ENCODE data around the gene DMPK. TPM values are rescaled to one million over a fixed set of nuclear protein-coding genes. Genes with fewer than 3 reads are reported as not detected.

Gene DMPK
- polyA plus RNA-seq, 1 of the 3 experiments (the other 2 are of a cell fraction), result 92.2 TPM

GRCh38 chr19:45774765-45775164 is 7.5 kb downstream of the DMPK start:
- Histone ChIP-seq H3K9me2 (no peaks in the 10 kb centered on the region), H3K4me3 (ENCODE audit: low read depth in 2 of 2, low read length in 1 of 2) (no peak overlapping the region), H3K36me3 (replicated peaks in 1 of 2; ENCODE audit: control insufficient read depth in 1 of 2, insufficient read depth in 2 of 2, low read length in 1 of 2) (peaks cover 25 to 54% of the 10 kb centered on the region in 2 experiments), H3K27me3 (ENCODE audit: insufficient read depth) (no peaks in the 10 kb centered on the region), H3F3A (replicated peaks; ENCODE audit: insufficient read depth) (peaks cover 52% of the 10 kb centered on the region), H3K79me2 (ENCODE audit: insufficient read depth) (peaks cover 5% of the 10 kb centered on the region; the same call in 1 of the 2 replicates), H3K9ac (no peak overlapping the region), H4K20me1 (ENCODE audit: insufficient read depth) (peaks cover 13% of the 10 kb centered on the region; the same call in 1 of the 2 replicates), H3K4me2 (no peak overlapping the region), H2AFZ (ENCODE audit: low read depth) (no peak overlapping the region), H3K4me1 (ENCODE audit: control insufficient read depth in 1 of 2, insufficient read depth in 2 of 2, low read depth in 1 of 2, low read length in 1 of 2) (peaks cover 5 to 12% of the 10 kb centered on the region in 2 experiments; a peak in 3 of 4 replicates), H3K27ac (ENCODE audit: low read depth in 2 of 2, low read length in 1 of 2) (no peak overlapping the region), H3K9me3 (no peaks in the 10 kb centered on the region)
- no peak for DNase-seq
- POLR2A ChIA-PET, result no interaction called here
- 92% methylated on average over 9 of the region's 9 CpGs for WGBS (ENCODE audit: low lambda C conversion rate)
- CTCF ChIA-PET, result no interaction called here
- TF ChIP-seq FOXJ3 (CRISPR knock-in tag; IDR thresholded peaks at IDR 0.05) (no peak), NRF1 (IDR thresholded peaks at IDR 0.05; ENCODE audit: low read depth, low read length) (no peak), EP300 (IDR thresholded peaks at IDR 0.05; ENCODE audit: borderline replicate concordance in 1 of 2, low read depth in 1 of 2, low read length in 1 of 2) (no peak), USF1 (IDR thresholded peaks at IDR 0.05; ENCODE audit: borderline replicate concordance, low read depth) (no peak), FOXM1 (IDR thresholded peaks at IDR 0.05; ENCODE audit: low read depth) (no peak), SIN3A (IDR thresholded peaks at IDR 0.05; ENCODE audit: borderline replicate concordance, low read depth, low read length) (no peak), RCOR1 (IDR thresholded peaks at IDR 0.05; ENCODE audit: low read length) (no peak), REST (IDR thresholded peaks at IDR 0.05; ENCODE audit: low read depth, low read length) (no peak), GABPA (IDR thresholded peaks at IDR 0.05; ENCODE audit: low read depth) (no peak), PBX3 (IDR thresholded peaks at IDR 0.05) (no peak), GATA2 (CRISPR knock-in tag; IDR thresholded peaks at IDR 0.05) (no peak), SMC3 (IDR thresholded peaks at IDR 0.05; ENCODE audit: low read depth, low read length) (no peak), RXRA (IDR thresholded peaks at IDR 0.05; ENCODE audit: borderline replicate concordance, low read depth) (no peak), ELF1 (IDR thresholded peaks at IDR 0.05) (no peak), POLR2AphosphoS5 (IDR thresholded peaks at IDR 0.05; ENCODE audit: low read depth, low read length) (no peak)
